Endometrial microvascular endothelial cells (primary cell): Measurements from ENCODE around the gene TLE3. TPM values are rescaled to one million over a fixed set of nuclear protein-coding genes. Genes with fewer than 3 reads are reported as not detected.
"Not testable (repeated sequence)": the region's sequence is repeated elsewhere in the genome, so short reads cannot be mapped to it uniquely, and the experiment has no call there.

Experiments used
- in situ Hi-C: cut with HindIII; loops from 2 replicates; pipeline ENCODE4 v1.10.0; 2017; ENCODE audit warnings: low sequenced_read_pairs, low pct_unique_long_range_greater_than_20kb; ENCODE audit errors: inconsistent ontology term
- total RNA-seq: library from RNA; depleted of rRNA; stranded (reverse); fragments of >200 nt; gene quantifications from one replicate; pipeline ENCODE4 v1.2.3, GENCODE V29; 2015; ENCODE audit errors: inconsistent ontology term

The TLE3 gene
- total RNA-seq, 1 donor from 2014 or later: 28.5 TPM

GRCh38 chr15:70127770-70128413 is 30.2 kb upstream of the TLE3 start:
- in situ Hi-C loops: loop anchor here (10.0 kb wide), 1 partner anchor 237 kb away; no protein-coding TSS in a partner anchor

DNA sequence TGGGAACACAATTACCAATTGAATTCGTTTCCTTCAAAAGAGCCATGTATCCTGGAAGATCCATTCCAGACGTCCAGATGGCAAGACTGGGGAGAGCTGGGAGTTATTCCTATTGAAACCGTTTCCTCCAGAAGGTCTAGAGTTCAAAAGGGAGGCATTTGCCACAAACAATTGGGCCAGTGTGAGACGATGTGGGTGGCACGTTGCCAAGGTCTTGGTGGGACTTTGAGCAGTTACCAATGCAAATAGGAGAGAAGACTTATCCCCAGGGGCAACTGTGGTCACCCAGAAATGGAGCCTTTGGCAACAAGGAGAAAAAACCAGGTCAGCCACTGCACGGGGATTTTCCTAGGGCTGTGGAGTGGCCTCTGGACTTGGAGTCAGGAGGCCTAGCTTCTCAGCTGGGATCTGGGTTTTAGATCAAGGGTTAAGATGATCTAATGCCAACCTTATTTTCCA is 29.6 kb upstream of the TLE3 start:
- in situ Hi-C loops: loop anchor here (10.0 kb wide), 1 partner anchor 237 kb away; no protein-coding TSS in a partner anchor

DNA sequence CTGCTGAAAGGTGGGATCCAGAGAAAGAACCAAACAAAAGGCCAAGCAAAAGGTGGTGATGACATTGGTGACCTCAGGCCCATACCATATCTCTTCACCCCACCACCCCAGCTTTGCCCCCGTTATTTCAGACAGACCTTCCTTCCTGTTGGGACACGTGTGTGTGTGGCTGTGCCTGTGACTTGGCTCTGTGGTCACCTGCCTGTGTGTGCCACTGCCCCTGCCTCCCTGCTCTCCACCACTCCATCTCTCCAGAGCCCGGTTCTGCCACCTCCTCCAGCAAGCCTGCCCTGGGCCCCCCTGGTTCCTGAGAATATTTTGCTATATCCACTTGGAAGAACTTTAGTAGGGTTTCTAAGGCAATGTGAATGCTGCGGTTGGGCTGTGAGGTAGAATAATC is 28.6 kb upstream of the TLE3 start:
- in situ Hi-C loops: loop anchor here (10.0 kb wide), 1 partner anchor 238 kb away; no protein-coding TSS in a partner anchor

DNA sequence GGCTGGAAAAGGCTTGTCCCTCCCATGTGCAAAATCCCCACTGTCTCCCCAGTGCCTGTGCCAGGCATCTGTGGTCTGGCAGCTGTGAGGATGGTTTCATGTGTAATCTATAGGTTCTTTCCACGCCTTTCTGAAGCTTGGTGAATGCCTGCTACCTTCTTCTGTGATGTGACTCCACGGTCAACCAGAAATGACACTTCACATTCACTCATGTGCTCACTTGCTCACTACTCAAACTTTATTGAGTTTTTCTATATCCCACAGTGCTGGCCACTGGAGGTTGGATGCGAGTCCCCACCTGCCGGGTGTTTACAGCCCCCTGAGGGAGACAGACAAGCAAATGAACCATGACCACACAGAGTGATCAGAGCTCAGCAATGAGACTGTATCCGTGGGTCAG is 27.9 kb upstream of the TLE3 start:
- in situ Hi-C loops: loop anchor here (10.0 kb wide), 1 partner anchor 239 kb away; no protein-coding TSS in a partner anchor

DNA sequence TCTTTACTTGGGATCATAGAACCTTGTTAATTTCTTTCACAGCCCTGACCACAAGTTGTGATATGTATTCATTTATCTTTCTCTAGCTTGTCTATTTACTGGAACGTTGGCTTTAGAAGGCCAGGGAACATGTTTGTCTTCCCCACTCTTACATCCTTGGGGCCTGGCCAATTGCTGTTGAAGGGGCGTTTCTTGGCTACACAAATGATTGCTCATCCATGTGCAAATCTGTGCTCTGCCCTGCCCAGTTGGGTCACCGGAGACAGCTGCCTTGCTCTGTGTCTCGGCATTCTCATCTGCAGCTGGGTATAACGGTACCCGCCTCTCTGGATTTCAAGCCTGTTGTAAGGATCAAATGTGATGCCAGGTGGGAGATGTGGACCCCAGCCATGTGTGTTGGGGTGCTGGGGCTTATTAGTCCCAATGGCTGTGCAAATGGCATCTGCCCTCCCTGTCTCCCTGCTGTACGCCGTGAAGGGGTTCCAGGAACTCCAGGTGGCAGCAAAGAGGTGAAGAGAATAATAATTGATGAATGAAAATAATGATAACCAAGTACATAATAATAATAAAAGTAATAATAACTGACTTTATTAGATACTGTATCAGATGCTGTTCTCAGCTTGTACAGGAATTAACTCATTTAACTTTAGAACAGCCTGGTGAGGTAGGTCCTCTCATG is 24.0 kb upstream of the TLE3 start:
- in situ Hi-C loops: loop anchor here (10.0 kb wide), 1 partner anchor 243 kb away; no protein-coding TSS in a partner anchor

DNA sequence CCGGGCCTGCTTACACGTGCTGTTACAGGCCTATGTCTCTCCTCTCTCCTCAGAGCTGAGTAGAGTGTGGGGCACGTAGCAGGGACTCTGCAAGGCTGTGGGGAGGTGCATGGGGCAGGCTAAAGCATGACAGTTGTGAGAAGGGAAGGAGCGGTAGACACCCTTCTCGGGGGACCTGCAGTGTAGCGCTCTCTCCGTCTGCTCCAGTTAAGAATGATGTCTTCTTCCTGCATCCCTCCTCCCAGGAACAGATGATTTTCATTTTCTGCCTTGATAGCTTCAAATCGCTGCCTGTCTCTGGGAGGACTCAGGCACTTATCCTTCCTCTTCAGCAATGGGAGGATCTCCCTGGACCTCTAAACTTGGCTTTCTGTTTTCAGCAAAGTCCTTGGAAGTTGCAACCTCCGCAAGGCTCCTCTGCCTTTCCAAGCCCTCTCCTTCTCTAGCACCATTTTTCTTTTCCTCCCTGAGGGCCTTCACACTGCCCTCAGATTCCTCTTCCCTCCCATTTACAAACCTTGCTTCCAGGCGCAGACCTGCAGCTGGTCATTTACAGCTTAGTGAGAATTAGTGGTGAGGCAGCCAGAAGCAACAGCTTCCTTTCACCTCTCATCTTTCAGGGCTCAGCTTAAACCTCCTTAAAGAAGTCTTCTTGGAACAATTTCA is 23.4 kb upstream of the TLE3 start:
- in situ Hi-C loops: loop anchor here (10.0 kb wide), 1 partner anchor 244 kb away; no protein-coding TSS in a partner anchor

DNA sequence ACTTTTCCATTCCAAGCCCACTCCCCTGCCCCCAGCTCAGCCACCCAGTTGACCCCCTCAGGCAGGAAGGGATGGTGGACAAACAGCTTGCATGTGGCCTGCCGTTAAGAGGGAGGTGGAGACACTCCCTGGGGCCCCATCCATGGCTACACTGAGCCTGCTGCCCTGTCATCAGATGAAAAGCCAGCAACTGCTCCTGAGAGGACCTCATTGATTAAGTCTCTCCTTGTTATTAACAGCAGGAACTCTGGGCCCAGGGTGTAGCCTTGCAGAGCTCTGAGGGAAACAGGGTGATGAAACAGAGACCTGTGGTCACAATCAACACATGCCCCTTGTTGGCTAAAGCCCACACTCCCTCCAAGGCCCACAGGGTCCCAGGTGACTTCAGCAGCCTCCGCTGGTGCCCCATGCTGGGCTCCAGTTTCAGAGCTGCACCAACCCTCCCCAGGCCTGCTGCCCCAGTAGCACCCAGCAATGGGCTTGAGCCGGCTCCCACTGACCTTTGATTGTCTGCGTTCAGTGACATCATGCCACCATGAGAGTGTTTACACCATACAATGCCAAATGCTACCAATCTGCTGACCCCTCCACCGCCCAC is 22.3 kb upstream of the TLE3 start:
- in situ Hi-C loops: loop anchor here (10.0 kb wide), 1 partner anchor 245 kb away; no protein-coding TSS in a partner anchor

DNA sequence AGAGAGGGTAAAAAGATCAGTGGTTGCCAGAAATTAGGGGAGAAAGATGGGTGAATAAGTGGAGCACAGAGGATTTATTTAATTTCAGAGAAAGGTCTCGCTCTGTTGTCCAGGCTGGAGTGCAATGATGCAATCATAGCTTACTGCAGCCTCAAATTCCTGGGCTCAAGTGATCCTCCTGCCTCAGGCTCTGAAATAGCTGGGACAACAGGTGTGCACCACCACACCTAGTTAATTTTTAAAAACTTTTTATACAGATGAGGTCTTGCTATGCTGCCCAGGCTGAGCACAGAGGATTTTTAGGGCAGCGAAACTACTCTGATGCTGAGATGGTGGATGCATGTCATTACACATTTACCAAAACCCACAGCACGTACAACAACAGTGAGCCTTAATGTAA is 20.9 kb upstream of the TLE3 start:
- in situ Hi-C loops: no loop called here

DNA sequence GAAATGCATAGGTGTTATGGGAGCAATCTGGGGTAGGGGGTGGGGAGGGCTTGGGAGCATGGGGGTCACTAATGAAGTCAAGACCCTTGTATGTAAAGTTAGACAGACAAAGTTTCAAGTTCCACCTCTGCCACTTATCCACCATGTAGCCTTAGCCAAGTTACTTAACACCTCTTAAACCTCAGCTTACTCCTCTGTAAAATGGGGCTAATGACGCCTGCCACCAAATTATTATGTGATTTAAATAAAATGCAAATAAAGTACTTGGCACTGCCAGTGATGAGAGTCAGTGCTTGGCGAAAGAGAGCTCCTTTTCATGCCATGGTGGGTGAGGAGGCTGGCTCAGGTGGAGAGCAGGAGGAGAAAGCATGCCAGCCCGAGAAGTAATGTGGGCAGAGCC is 18.6 kb upstream of the TLE3 start:
- in situ Hi-C loops: no loop called here

DNA sequence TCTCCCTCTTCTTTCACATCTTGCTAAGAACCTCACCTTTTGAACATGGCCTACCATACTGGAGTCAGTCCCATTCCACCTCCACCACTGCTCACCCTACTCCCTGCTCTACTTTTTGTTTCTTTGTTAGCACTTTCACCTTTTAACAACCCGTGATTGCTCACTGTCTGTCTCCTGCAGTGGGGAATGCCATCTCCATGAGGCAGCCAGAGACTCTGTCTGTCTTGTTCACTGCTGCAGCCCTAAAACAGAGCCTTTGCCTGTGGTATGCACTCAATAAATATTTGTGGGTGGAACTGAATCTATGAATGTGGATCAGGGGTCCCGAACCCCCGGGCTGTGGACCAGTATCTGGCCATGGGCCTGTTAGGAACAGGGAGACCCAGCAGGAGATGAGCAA is 16.5 kb upstream of the TLE3 start:
- in situ Hi-C loops: no loop called here

- in situ Hi-C loops: no loop called here
These were observed 15.6 kb upstream of the TLE3 start for GRCh38 chr15:70113304-70113700.

- in situ Hi-C loops: not testable (repeated sequence)
These were observed 15.0 kb upstream of the TLE3 start for GRCh38 chr15:70112572-70113303.

- in situ Hi-C loops: no loop called here
These were observed 14.3 kb upstream of the TLE3 start for GRCh38 chr15:70112074-70112395.

DNA sequence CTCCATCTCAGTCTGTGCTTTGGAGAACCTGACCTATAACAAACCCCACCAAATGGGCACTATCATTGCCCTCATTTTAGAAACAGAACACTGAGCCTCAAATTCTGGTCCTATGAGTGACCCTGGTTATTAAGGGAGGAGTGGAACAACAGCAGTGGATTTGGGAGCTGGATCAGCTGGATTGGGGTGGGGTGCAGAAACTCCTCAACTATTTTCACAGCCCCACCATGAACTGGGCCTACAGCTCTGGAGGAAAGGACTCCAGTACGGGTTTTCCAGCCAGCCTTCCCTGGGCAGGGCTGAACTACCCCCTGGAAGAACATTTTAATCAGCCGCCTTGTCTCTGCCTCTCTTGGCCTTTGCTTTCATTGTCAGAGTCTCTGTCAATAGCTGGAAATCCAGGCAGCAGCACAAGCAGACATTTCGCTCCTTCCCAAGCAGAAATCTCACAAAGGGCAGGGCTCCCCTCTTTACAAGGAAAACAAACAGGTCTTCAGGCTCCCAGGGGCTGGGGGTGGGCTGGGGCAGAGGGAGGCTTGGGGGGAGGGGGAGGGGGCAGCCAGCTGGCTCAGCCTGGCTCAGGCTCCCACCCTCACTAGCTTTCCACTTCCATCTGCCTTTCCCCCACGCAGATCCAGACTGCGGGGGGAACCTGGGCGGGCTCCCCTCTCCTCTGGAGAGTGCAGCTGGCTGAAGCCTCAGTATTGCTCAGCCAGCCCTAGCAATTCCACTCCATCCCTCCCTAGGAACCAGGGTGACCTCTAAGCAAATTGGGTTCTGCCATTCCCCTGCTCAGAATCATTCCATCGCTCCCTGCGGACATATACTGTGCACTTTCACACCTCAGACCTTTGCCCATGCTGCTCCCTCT is 13.7 kb upstream of the TLE3 start:
- in situ Hi-C loops: no loop called here

- in situ Hi-C loops: no loop called here
These were observed 12.3 kb upstream of the TLE3 start for GRCh38 chr15:70109978-70110377.

GRCh38 chr15:70109531-70109930 is 11.8 kb upstream of the TLE3 start:
- in situ Hi-C loops: no loop called here

- in situ Hi-C loops: no loop called here
These were observed 6.3 kb upstream of the TLE3 start for GRCh38 chr15:70103880-70104626.
